ENCODE measurements around the gene SLCO2A1. TPM values are rescaled to one million over a fixed set of nuclear protein-coding genes. Genes with fewer than 3 reads are reported as not detected.

The SLCO2A1 gene
- total RNA-seq, 1 donor from 2014 or later: 234 TPM

DNA sequence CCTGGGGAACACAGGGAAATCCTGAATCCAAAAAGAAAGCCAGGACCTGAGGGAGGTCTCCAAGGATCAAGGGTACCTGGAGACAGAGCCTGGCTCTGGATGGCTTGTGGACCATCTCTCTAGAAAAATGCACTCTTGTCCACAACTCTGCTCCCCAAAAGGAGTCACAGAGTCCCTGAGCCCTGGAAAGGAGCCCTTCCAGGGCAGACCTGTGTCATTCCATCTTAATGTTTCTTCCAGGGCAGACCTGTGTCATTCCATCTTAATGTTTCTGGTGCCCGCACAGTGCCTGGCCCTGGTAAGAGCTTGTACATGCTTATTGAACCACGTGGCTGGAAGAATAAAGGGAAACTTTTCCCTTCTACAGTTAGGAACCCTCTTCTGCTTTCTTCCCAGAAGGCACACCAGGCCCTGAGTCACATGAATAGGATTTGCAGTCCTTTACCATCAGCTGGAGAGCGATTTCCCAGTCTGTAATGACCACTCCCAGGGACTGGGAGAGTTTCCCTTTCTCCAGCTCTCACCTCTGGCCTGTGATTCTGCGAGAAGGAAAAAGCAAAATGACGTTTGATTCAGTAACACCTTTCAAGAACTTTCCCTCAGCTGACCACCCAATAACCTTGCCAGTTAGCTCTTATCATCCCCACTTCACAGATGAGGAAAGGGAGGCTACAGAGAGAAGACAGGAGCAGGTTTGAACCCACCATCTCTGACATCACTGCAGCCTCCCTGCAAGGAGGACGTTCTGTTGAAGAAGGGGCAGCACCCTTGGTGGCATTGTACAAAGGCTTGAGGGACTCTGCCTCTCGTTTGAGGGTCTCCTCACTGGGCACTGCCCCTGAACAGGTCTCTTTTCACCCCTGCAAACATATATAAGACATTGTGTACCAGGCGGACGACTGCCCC lies 35.8 kb upstream of the SLCO2A1 start:
- DNase-seq (no peak), ATAC-seq (no peak)
- Histone ChIP-seq H3K4me3 (no peak overlapping the region), H3K27me3 (no peaks in the 10 kb centered on the region), H3K4me1 (peaks cover 12% of the 10 kb centered on the region), H3K9me3 (no peaks in the 10 kb centered on the region), H3K36me3 (no peaks in the 10 kb centered on the region), H3K27ac (peak overlapping the region; percentile 68)
- no peak for TF ChIP-seq CTCF (IDR thresholded peaks at IDR 0.05)
- intact Hi-C loops (cut with DNase I): no loop called here

DNA sequence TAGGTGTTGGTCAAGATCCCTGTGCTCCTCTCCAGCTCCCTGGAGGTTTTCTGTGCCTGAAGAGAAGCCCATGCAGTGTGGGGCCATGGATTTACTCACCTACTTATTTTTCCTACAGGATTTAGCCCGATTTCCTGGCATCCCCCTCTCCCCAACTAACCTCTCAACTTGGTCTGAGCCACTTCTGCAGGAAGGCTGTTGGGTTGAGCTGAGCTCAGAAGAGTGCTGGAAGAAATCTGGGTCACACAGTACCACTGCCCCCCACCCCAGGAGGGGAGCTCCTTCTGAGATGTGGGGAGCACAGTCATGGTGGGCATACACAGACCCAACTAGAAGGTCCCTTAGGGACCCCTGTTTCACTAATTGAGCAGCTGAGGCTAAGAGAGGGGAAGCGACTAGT lies 34.4 kb upstream of the SLCO2A1 start:
- Histone ChIP-seq H3K4me3 (no peak overlapping the region), H3K27me3 (no peaks in the 10 kb centered on the region), H3K36me3 (no peaks in the 10 kb centered on the region), H3K9me3 (no peaks in the 10 kb centered on the region), H3K4me1 (peaks cover 18% of the 10 kb centered on the region), H3K27ac (no peak overlapping the region)
- no peak for TF ChIP-seq CTCF (IDR thresholded peaks at IDR 0.05)
- intact Hi-C loops (cut with DNase I): no loop called here
- DNase-seq: no peak
- ATAC-seq: no peak

DNA sequence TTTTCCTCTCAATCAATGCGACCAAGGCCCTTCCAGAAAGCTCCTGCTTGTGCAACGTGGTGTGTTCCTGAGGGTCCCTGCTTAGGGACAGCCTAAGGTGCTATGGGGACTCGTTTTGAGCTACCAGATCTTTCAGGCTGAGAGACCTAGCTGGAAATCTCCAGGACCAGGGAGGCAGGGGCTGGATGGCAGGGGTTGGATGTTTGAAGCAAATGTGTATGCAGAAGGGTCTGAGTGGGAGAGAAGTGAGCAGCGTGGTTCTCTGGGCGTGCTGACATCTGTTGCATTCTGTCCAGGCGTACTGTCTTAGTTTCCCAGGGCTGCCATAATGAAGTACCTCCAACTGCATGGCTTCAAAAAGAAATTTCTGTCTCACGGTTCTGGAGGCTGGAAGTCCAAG lies 31.7 kb upstream of the SLCO2A1 start:
- intact Hi-C loops (cut with DNase I): no loop called here

GRCh38 chr3:134060561-134061385 lies 31.0 kb upstream of the SLCO2A1 start:
- no peaks in the 10 kb centered on the region for H3K9me3 ChIP-seq
- no peak overlapping the region for H3K4me3 ChIP-seq
- intact Hi-C loops (cut with DNase I): no loop called here
- DNase-seq: no peak
- ATAC-seq: no peak
- no peaks in the 10 kb centered on the region for H3K36me3 ChIP-seq
- H3K27ac ChIP-seq: no peak overlapping the region
- no peaks in the 10 kb centered on the region for H3K27me3 ChIP-seq
- peaks cover 19% of the 10 kb centered on the region for H3K4me1 ChIP-seq
- no peak for TF ChIP-seq CTCF (IDR thresholded peaks at IDR 0.05)

More for the DNA sequence above, 31.7 kb upstream of the SLCO2A1 start:
- Histone ChIP-seq H3K9me3 (no peaks in the 10 kb centered on the region), H3K36me3 (no peaks in the 10 kb centered on the region), H3K27me3 (no peaks in the 10 kb centered on the region), H3K27ac (no peak overlapping the region), H3K4me3 (no peak overlapping the region), H3K4me1 (peaks cover 24% of the 10 kb centered on the region)
- DNase-seq: no peak
- no peak for TF ChIP-seq CTCF (IDR thresholded peaks at IDR 0.05)
- no peak for ATAC-seq

GRCh38 chr3:134059671-134060560 lies 30.2 kb upstream of the SLCO2A1 start:
- DNase-seq (no peak), ATAC-seq (no peak)
- Histone ChIP-seq H3K4me1 (peaks cover 18% of the 10 kb centered on the region), H3K27ac (no peak overlapping the region), H3K4me3 (no peak overlapping the region), H3K36me3 (no peaks in the 10 kb centered on the region), H3K27me3 (no peaks in the 10 kb centered on the region), H3K9me3 (no peaks in the 10 kb centered on the region)
- no peak for TF ChIP-seq CTCF (IDR thresholded peaks at IDR 0.05)
- intact Hi-C loops (cut with DNase I): no loop called here

Data from upper lobe of right lung (tissue), 1 donor.